Measurements from ENCODE around the gene CD93. TPM values are rescaled to one million over a fixed set of nuclear protein-coding genes. Genes with fewer than 3 reads are reported as not detected.

CD93 gene
- total and polyA plus RNA-seq, 2 of the 8 experiments (the other 6 are each of a cell fraction or from before 2014, with no cell fraction given) = under 0.01 to 0.07 TPM

DNA sequence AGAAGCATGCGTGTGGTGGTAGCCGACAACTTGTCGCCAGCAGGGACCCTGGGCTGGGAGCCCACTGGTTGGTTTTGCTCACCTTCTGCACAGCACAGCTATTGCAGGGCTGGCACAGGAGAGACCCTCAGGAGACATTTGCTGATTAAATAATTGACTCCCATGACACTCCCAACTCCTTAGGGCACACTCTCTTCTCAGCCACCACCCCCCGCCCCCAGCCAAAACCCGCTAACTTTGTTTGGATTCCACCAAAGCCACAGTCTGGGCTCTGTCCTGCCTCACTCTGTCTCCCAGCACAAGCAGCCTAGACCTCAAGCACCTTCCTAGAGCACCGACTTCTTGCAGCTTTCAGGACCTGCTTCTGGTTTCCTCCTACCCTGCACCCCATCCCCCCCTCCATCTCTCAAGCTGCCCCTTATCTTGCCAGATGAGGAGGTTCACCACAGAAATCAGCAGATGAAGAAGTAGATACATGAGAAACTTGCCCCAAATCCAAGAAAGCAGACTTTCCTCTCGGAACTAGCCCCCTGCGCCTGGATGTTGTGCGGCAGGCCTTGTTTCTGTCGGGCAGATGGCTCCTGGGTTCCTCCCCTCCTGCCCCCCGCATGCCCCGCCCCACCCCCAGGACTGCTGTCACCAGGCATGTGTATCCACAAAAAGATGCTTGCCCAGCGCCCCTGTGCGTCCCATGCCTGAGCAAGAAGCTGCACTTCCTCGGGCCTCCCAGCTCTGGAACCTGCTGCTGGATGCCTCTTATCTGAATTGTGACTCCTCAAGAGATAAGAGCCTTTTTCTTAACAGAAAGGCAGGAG lies 35.0 kb upstream of the CD93 start (continued):
- TF ChIP-seq BCL11A (IDR thresholded peaks at IDR 0.05; ENCODE audit: low read depth in 2 of 2, low read length in 2 of 2) = no peak
- no peak for TF ChIP-seq ZNF274 (IDR thresholded peaks at IDR 0.05; ENCODE audit: borderline replicate concordance, extremely low read depth, low read length)
- TF ChIP-seq FOSL1 (IDR thresholded peaks at IDR 0.05; ENCODE audit: insufficient read depth, low read depth, low read length) = no peak
- TF ChIP-seq, protein P1, sequence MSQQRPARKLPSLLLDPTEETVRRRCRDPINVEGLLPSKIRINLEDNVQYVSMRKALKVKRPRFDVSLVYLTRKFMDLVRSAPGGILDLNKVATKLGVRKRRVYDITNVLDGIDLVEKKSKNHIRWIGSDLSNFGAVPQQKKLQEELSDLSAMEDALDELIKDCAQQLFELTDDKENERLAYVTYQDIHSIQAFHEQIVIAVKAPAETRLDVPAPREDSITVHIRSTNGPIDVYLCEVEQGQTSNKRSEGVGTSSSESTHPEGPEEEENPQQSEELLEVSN (IDR thresholded peaks at IDR 0.05) = no peak

All from H1 (cell line).